A549 (cell line): ENCODE data around the gene DDX39B. TPM values are rescaled to one million over a fixed set of nuclear protein-coding genes. Genes with fewer than 3 reads are reported as not detected.
A peak's percentile ranks its signal among the peaks of the same experiment; 100 is the strongest.

Source experiments
- ATAC-seq, 2 experiments: fragments of 200-7000 bp in 1 of 2; fragments of >200 bp in 1 of 2; cut with Nextera tagmentation in 1 of 2; cut with Tn5 transposase in 1 of 2; 3 replicates each; pipeline versions ENCODE4 v1.8.0 to v1.9.1; 2018 to 2020; ENCODE audit warnings: mild to moderate bottlenecking in 1 of 2, moderate library complexity in 1 of 2
- CTCF ChIA-PET: fragments of 300-600 bp; sonication (Branson Sonifier 250); formaldehyde crosslinking; extraction: SDS; loops from one replicate; lab custom pipeline; 2021; ENCODE audit warnings: antibody characterized with exemption, inconsistent platforms; lab: Yijun Ruan, JAX
- POLR2A ChIA-PET: fragments of 350-600 bp; formaldehyde crosslinking; extraction: SDS; loops from one replicate; lab custom pipeline; 2021; ENCODE audit warnings: antibody characterized with exemption, inconsistent platforms; lab: Yijun Ruan, JAX
- DNase-seq, 2 experiments: peaks; one replicate each; pipeline versions ENCODE4 v3.0.0 to v3.0.0-alpha.2; 2011 to 2016; ENCODE audit warnings: low read depth in 1 of 2, low spot score in 1 of 2
- FAIRE-seq: peaks from 2 replicates; lab custom pipeline; 2011; peaks lifted over from hg19 to GRCh38; lab: Jason Lieb, UNC
- H3K27ac ChIP-seq, 2 experiments: fragments of >200 bp; sonication (Bioruptor Twin); formaldehyde crosslinking; 3 replicates each; pipeline ENCODE4 v1.5.1; 2016 to 2017
- H3K4me1 ChIP-seq: fragments of >200 bp; sonication (Bioruptor Twin); formaldehyde crosslinking; 3 replicates; pipeline ENCODE4 v1.6.1; 2016
- H3K4me2 ChIP-seq: fragments of >200 bp; sonication (Bioruptor Twin); formaldehyde crosslinking; 3 replicates; pipeline ENCODE4 v1.6.1; 2016
- H3K4me3 ChIP-seq: fragments of >200 bp; sonication (Bioruptor Twin); formaldehyde crosslinking; 3 replicates; pipeline ENCODE4 v1.5.1; 2016
- H3K9me3 ChIP-seq: fragments of >200 bp; sonication (Bioruptor Twin); formaldehyde crosslinking; 3 replicates; pipeline ENCODE4 v1.6.1; 2016
- CBX2 ChIP-seq: fragments of 200-600 bp; sonication (generic); IDR thresholded peaks from 2 replicates; pipeline ENCODE4 v1.6.1; 2016; ENCODE audit warnings: low read depth, mild to moderate bottlenecking, borderline replicate concordance
- CBX8 ChIP-seq: fragments of 200-600 bp; sonication (generic); IDR thresholded peaks from 2 replicates; pipeline ENCODE4 v1.6.1; 2016
- CHD2 ChIP-seq: fragments of 150-350 bp; IDR thresholded peaks from 2 replicates; pipeline ENCODE4 v1.6.1; 2014; ENCODE audit warnings: low read length; ENCODE audit not compliant: partially characterized antibody
- CHD4 ChIP-seq: fragments of 200-600 bp; sonication (generic); IDR thresholded peaks from 2 replicates; pipeline ENCODE4 v1.6.1; 2016; ENCODE audit warnings: antibody characterized with exemption, mild to moderate bottlenecking, borderline replicate concordance
- EHF ChIP-seq: fragments of 250-450 bp; sonication (Bioruptor Pico); IDR thresholded peaks from 2 replicates; pipeline ENCODE4 v1.5.0; 2020; ENCODE audit warnings: mild to moderate bottlenecking
- EP300 ChIP-seq, 2 experiments: fragments of >200 bp; sonication (Bioruptor Twin); formaldehyde crosslinking; IDR thresholded peaks; 2 replicates in 1 of 2; 3 replicates in 1 of 2; pipeline ENCODE4 v1.6.1; 2016 to 2017
- FOSB ChIP-seq: fragments of 250-450 bp; sonication (Bioruptor Pico); IDR thresholded peaks from 2 replicates; pipeline ENCODE4 v1.5.0; 2020; ENCODE audit warnings: mild to moderate bottlenecking, moderate library complexity
- FOSL2 ChIP-seq, 2 experiments: fragments of 450-650 bp in 1 of 2; fragments of >200 bp in 1 of 2; sonication (Bioruptor Twin) in 1 of 2; formaldehyde crosslinking; IDR thresholded peaks; 2 replicates each; pipeline versions ENCODE4 v1.5.0 to v1.6.1; 2016 to 2020; ENCODE audit warnings: mild to moderate bottlenecking in 1 of 2, moderate library complexity in 1 of 2
- HDAC2 ChIP-seq: fragments of 200-600 bp; sonication (generic); IDR thresholded peaks from 2 replicates; pipeline ENCODE4 v1.6.1; 2016
- HES2 ChIP-seq: fragments of >200 bp; sonication (Bioruptor Twin); formaldehyde crosslinking; IDR thresholded peaks from 2 replicates; pipeline ENCODE4 v1.6.1; 2016
- HMGXB4 ChIP-seq: fragments of 250-450 bp; sonication (Bioruptor Pico); IDR thresholded peaks from 2 replicates; pipeline ENCODE4 v1.5.0; 2021; ENCODE audit warnings: mild to moderate bottlenecking, moderate library complexity, borderline replicate concordance
- JUN ChIP-seq, 2 experiments: fragments of >200 bp; sonication (Bioruptor Twin); formaldehyde crosslinking; IDR thresholded peaks; 2 replicates in 1 of 2; 3 replicates in 1 of 2; pipeline ENCODE4 v1.6.1; 2016 to 2017
- JUNB ChIP-seq: fragments of >200 bp; sonication (Bioruptor Twin); formaldehyde crosslinking; IDR thresholded peaks from 2 replicates; pipeline ENCODE4 v1.6.1; 2016
- KDM5A ChIP-seq: fragments of 200-600 bp; sonication (generic); IDR thresholded peaks from 2 replicates; pipeline ENCODE4 v1.6.1; 2016; ENCODE audit warnings: antibody characterized with exemption, mild to moderate bottlenecking
- PBX3 ChIP-seq: IDR thresholded peaks from 2 replicates; pipeline ENCODE4 v1.6.1; 2012
- PHF8 ChIP-seq: fragments of 200-600 bp; sonication (generic); IDR thresholded peaks from 2 replicates; pipeline ENCODE4 v1.6.1; 2016; ENCODE audit warnings: low read depth, mild to moderate bottlenecking, antibody characterized with exemption, moderate library complexity, borderline replicate concordance
- POLR2A ChIP-seq: IDR thresholded peaks from 2 replicates; pipeline ENCODE4 v1.6.1; 2012; ENCODE audit warnings: mild to moderate bottlenecking, low read length
- POLR2AphosphoS2 ChIP-seq: conservative IDR thresholded peaks from 2 replicates; pipeline ENCODE4 v1.6.1; 2012; ENCODE audit warnings: low read length, improper control_type of control experiment, inconsistent platforms
- RARB ChIP-seq: fragments of 250-450 bp; sonication (Bioruptor Pico); IDR thresholded peaks from 2 replicates; pipeline ENCODE4 v1.8.0; 2021; ENCODE audit warnings: mild to moderate bottlenecking, moderate library complexity
- RCOR1 ChIP-seq: fragments of 150-350 bp; IDR thresholded peaks from 2 replicates; pipeline ENCODE4 v1.6.1; 2014; ENCODE audit warnings: antibody characterized with exemption, low read length, low read depth
- SREBF2 ChIP-seq: fragments of 450-650 bp; IDR thresholded peaks from 2 replicates; pipeline ENCODE4 v1.6.1; 2014; ENCODE audit warnings: mild to moderate bottlenecking, moderate library complexity
- USF2 ChIP-seq: fragments of 450-650 bp; IDR thresholded peaks from 2 replicates; pipeline ENCODE4 v1.6.1; 2014; ENCODE audit warnings: antibody characterized with exemption
- ZC3H11A ChIP-seq: fragments of 450-650 bp; IDR thresholded peaks from 2 replicates; pipeline ENCODE4 v1.6.1; 2014; ENCODE audit warnings: antibody characterized with exemption, mild to moderate bottlenecking
- ZFP36 ChIP-seq: fragments of 450-650 bp; IDR thresholded peaks from 2 replicates; pipeline ENCODE4 v1.6.1; 2014; ENCODE audit warnings: borderline replicate concordance; ENCODE audit not compliant: partially characterized antibody
- ZNF302 ChIP-seq: fragments of 250-450 bp; sonication (Bioruptor Pico); IDR thresholded peaks from 2 replicates; pipeline ENCODE4 v1.9.0; 2021; ENCODE audit warnings: inconsistent platforms, mild to moderate bottlenecking, moderate library complexity
- ZSCAN20 ChIP-seq: fragments of 250-450 bp; sonication (Bioruptor Pico); IDR thresholded peaks from 2 replicates; pipeline ENCODE4 v1.8.0; 2022; ENCODE audit warnings: mild to moderate bottlenecking, moderate library complexity
- WGBS: methylation state at CpG from one replicate; pipeline ENCODE4 v1.1.6; 2017; ENCODE audit errors: missing lambda C conversion rate; 5-methylcytosine and 5-hydroxymethylcytosine counted together
- polyA plus RNA-seq, 4 experiments: library from polyadenylated mRNA; depleted of rRNA in 3 of 4; stranded (reverse); fragments of >200 nt; fragmentation: RNase III in 1 of 4; extraction: RNeasy Plus Mini Kit Qiagen cat#74134 plus additional on column Dnase treatment in 1 of 4; gene quantifications; 2 replicates in 3 of 4; 3 replicates in 1 of 4; pipeline ENCODE4 v1.2.3, GENCODE V29; 2011 to 2017
- TF ChIP-seq, protein P1 (sequence below): fragments of 250-450 bp; sonication (Bioruptor Pico); IDR thresholded peaks from 2 replicates; pipeline ENCODE4 v1.5.0; 2020; ENCODE audit warnings: low read depth, mild to moderate bottlenecking, moderate library complexity
- TF ChIP-seq, protein P2 (sequence below): IDR thresholded peaks from 2 replicates; pipeline ENCODE4 v1.6.1; 2012; ENCODE audit warnings: low read depth, borderline replicate concordance

The DDX39B gene
- polyA plus RNA-seq, 2 of the 4 experiments (the other 2 are of a cell fraction), result 267 to 441 TPM

DNA sequence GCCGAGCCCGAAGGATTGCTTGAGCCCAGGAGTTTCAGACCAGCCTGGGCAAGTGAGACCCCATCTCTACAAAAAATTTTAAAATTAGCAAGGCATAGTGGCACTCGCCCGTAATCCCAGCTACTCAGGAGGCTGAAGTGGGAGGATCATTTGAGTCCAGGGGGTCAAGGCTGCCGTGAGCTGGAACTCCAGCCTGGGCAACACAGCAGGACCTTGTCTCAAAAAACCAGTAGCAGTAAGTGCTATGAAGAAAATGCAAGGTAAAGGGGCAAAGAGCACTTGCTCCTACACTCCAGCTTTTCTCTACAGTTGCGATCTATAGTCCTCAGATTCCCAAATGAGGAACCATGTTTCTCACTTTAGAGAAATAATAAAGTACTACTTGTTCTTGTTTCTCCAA is 1.8 kb upstream of the DDX39B start:
- FAIRE-seq (no peak), ATAC-seq (no peak)

GRCh38 chr6:31541059-31541657 is 645 bp downstream of the DDX39B start:
- TF ChIP-seq KDM5A, result 0 out of 2 replicates have a peak, but pooled peaks have one; percentile 13
- no peak for TF ChIP-seq JUN (IDR thresholded peaks at IDR 0.05)
- Histone ChIP-seq H3K27ac (peak overlapping the region; percentile 94 to 96), H3K4me1 (peaks cover 28% of the 10 kb centered on the region), H3K4me2 (peak overlapping the region; percentile 97), H3K9me3 (no peaks in the 10 kb centered on the region), H3K4me3 (peak overlapping the region; percentile 81)
- CTCF ChIA-PET, result interaction anchor here (1.0 to 15.7 kb wide), 8 partner anchors 9 to 141 kb away, joined by 3 to 331 read pairs (median 5); partner anchors contain the start of genes MICB and NCR3
- POLR2A ChIA-PET, result interaction anchor here (0.5 to 1.8 kb wide), 12 partner anchors 9 to 286 kb away, joined by 3 to 8 read pairs (median 5); partner anchors contain the start of genes BAG6, C6orf47, HSPA1B and PRRC2A
- ATAC-seq (peak in 1 of 2 experiments; percentile 9; a peak in 2 of 6 replicates), FAIRE-seq (no peak), DNase-seq (peak; percentile 14 to 40)
- under 1% methylated on average over 21 of the region's 21 CpGs for WGBS

More for the DNA sequence above, 1.8 kb upstream of the DDX39B start:
- no peak overlapping the region for H3K4me3 ChIP-seq
- DNase-seq, result no peak
- H3K27ac ChIP-seq, result no peak overlapping the region
- no peak for TF ChIP-seq RARB (CRISPR knock-in tag)
- TF ChIP-seq ZSCAN20, result no peak
- no peak for TF ChIP-seq PBX3
- no peak for TF ChIP-seq ZNF302 (CRISPR knock-in tag)
- TF ChIP-seq FOSL2 (IDR thresholded peaks at IDR 0.05), result no peak
- no peak for TF ChIP-seq FOSL2 (CRISPR knock-in tag; IDR thresholded peaks at IDR 0.05)
- no peak for TF ChIP-seq POLR2AphosphoS2
- TF ChIP-seq EP300 (IDR thresholded peaks at IDR 0.05), result no peak
- no peak for TF ChIP-seq HDAC2
- TF ChIP-seq RCOR1, result no peak
- TF ChIP-seq POLR2A, result no peak
- TF ChIP-seq SREBF2, result no peak
- no peak for TF ChIP-seq EHF
- TF ChIP-seq CBX2, result no peak
- TF ChIP-seq FOSB, result no peak
- no peak for TF ChIP-seq CBX8
- TF ChIP-seq CHD2, result no peak
- no peaks in the 10 kb centered on the region for H3K9me3 ChIP-seq
- peaks cover 31% of the 10 kb centered on the region for H3K4me1 ChIP-seq
- H3K4me2 ChIP-seq, result no peak overlapping the region
- POLR2A ChIA-PET, result no interaction called here
- CTCF ChIA-PET, result interaction anchor here (15.7 kb wide), 1 partner anchor 54 kb away, joined by 331 read pairs; the partner anchor contains the start of gene NCR3
- 85% methylated on average over 6 of the region's 6 CpGs for WGBS

GRCh38 chr6:31540640-31541039 is 1.2 kb downstream of the DDX39B start:
- DNase-seq (no peak), FAIRE-seq (no peak), ATAC-seq (no peak)
- ChIA-PET CTCF (interaction anchor here (1.0 to 15.7 kb wide), 5 partner anchors 9 to 57 kb away, joined by 3 to 331 read pairs (median 6); partner anchors contain the start of genes MICB and NCR3), POLR2A (interaction anchor here (0.5 to 1.7 kb wide), 4 partner anchors 9 to 112 kb away, joined by 5 to 8 read pairs (median 7); partner anchors contain the start of gene BAG6)
- WGBS, result 9% methylated on average over 4 of the region's 4 CpGs
- Histone ChIP-seq H3K9me3 (no peaks in the 10 kb centered on the region), H3K4me2 (peak overlapping the region; percentile 97), H3K27ac (peak overlapping the region; percentile 94 to 96), H3K4me1 (peaks cover 28% of the 10 kb centered on the region), H3K4me3 (peak overlapping the region; percentile 81)
- no peak for TF ChIP-seq RCOR1
- no peak for TF ChIP-seq PHF8
- no peak for TF ChIP-seq CHD4
- no peak for TF ChIP-seq HMGXB4
- TF ChIP-seq, protein P1, sequence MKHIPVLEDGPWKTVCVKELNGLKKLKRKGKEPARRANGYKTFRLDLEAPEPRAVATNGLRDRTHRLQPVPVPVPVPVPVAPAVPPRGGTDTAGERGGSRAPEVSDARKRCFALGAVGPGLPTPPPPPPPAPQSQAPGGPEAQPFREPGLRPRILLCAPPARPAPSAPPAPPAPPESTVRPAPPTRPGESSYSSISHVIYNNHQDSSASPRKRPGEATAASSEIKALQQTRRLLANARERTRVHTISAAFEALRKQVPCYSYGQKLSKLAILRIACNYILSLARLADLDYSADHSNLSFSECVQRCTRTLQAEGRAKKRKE (CRISPR knock-in tag), result no peak
- TF ChIP-seq HES2, result no peak
- no peak for TF ChIP-seq ZC3H11A
- TF ChIP-seq CBX8, result no peak
- TF ChIP-seq JUNB, result no peak
- no peak for TF ChIP-seq USF2
- no peak for TF ChIP-seq POLR2A
- TF ChIP-seq ZFP36, result no peak
- TF ChIP-seq, protein P2, sequence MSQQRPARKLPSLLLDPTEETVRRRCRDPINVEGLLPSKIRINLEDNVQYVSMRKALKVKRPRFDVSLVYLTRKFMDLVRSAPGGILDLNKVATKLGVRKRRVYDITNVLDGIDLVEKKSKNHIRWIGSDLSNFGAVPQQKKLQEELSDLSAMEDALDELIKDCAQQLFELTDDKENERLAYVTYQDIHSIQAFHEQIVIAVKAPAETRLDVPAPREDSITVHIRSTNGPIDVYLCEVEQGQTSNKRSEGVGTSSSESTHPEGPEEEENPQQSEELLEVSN, result no peak
- no peak for TF ChIP-seq FOSL2 (IDR thresholded peaks at IDR 0.05)
- no peak for TF ChIP-seq FOSL2 (CRISPR knock-in tag; IDR thresholded peaks at IDR 0.05)
